Activated T-cell treated with anti-CD3 and anti-CD28 coated beads, Interleukin-2, amount 50 U/mL, for 24 hours (primary cell): Measurements from ENCODE around the gene ENOSF1.

Source experiments
- DNase-seq: peaks from one replicate; pipeline ENCODE4 v3.0.0-alpha.2; 2020
- H3K27ac Mint-ChIP-seq: 2 replicates; pipeline ENCODE4 v1.8.0; 2020; ENCODE audit warnings: mild to moderate bottlenecking, mixed read lengths
- H3K27me3 Mint-ChIP-seq: 2 replicates; pipeline ENCODE4 v1.8.0; 2020; ENCODE audit warnings: mixed read lengths
- H3K36me3 Mint-ChIP-seq: 2 replicates; pipeline ENCODE4 v1.8.0; 2020; ENCODE audit warnings: low read depth, mixed read lengths
- H3K4me1 Mint-ChIP-seq: 2 replicates; pipeline ENCODE4 v1.8.0; 2020; ENCODE audit warnings: low read depth, mixed read lengths
- H3K4me3 Mint-ChIP-seq: 2 replicates; pipeline ENCODE4 v1.8.0; 2020; ENCODE audit warnings: mild to moderate bottlenecking, moderate library complexity, mixed read lengths
- H3K9me3 Mint-ChIP-seq: 2 replicates; pipeline ENCODE4 v1.8.0; 2020; ENCODE audit warnings: mixed read lengths

ENOSF1 gene

GRCh38 chr18:653512-653911 is 58.9 kb downstream of the ENOSF1 start:
- DNase-seq: no peak
- Mint-ChIP-seq H3K27me3 (peaks cover 43% of the 10 kb centered on the region), H3K36me3 (peaks cover 8% of the 10 kb centered on the region), H3K4me3 (no peak overlapping the region), H3K27ac (no peak overlapping the region), H3K9me3 (no peaks in the 10 kb centered on the region), H3K4me1 (peaks cover 11% of the 10 kb centered on the region)

- Mint-ChIP-seq H3K27me3 (peaks cover 43% of the 10 kb centered on the region), H3K9me3 (no peaks in the 10 kb centered on the region), H3K4me1 (peaks cover 11% of the 10 kb centered on the region), H3K36me3 (peaks cover 2% of the 10 kb centered on the region), H3K27ac (no peak overlapping the region), H3K4me3 (no peak overlapping the region)
- DNase-seq: no peak
Observed at GRCh38 chr18:652131-652530, 60.3 kb downstream of the ENOSF1 start.

GRCh38 chr18:650428-650858 is 62.0 kb downstream of the ENOSF1 start:
- H3K4me3 Mint-ChIP-seq: no peak overlapping the region
- H3K9me3 Mint-ChIP-seq: no peaks in the 10 kb centered on the region
- peaks cover 32% of the 10 kb centered on the region for H3K27me3 Mint-ChIP-seq
- H3K27ac Mint-ChIP-seq: no peak overlapping the region
- no peaks in the 10 kb centered on the region for H3K36me3 Mint-ChIP-seq
- DNase-seq: no peak
- peaks cover 8% of the 10 kb centered on the region for H3K4me1 Mint-ChIP-seq

GRCh38 chr18:649341-649740 is 63.1 kb downstream of the ENOSF1 start:
- Mint-ChIP-seq H3K4me3 (no peak overlapping the region), H3K36me3 (no peaks in the 10 kb centered on the region), H3K27ac (no peak overlapping the region), H3K9me3 (no peaks in the 10 kb centered on the region), H3K27me3 (peaks cover 24% of the 10 kb centered on the region), H3K4me1 (peaks cover 14% of the 10 kb centered on the region)
- no peak for DNase-seq

GRCh38 chr18:647304-647703 is 65.1 kb downstream of the ENOSF1 start:
- H3K27ac Mint-ChIP-seq: no peak overlapping the region
- H3K9me3 Mint-ChIP-seq: no peaks in the 10 kb centered on the region

GRCh38 chr18:644395-645004 is 67.9 kb downstream of the ENOSF1 start:
- Mint-ChIP-seq H3K4me3 (no peak overlapping the region), H3K27me3 (peaks cover 17% of the 10 kb centered on the region), H3K36me3 (no peaks in the 10 kb centered on the region), H3K4me1 (peaks cover 10% of the 10 kb centered on the region), H3K27ac (no peak overlapping the region), H3K9me3 (no peaks in the 10 kb centered on the region)
- no peak for DNase-seq

More at GRCh38 chr18:647304-647703, 65.1 kb downstream of the ENOSF1 start:
- Mint-ChIP-seq H3K4me1 (peaks cover 18% of the 10 kb centered on the region), H3K4me3 (no peak overlapping the region), H3K36me3 (no peaks in the 10 kb centered on the region), H3K27me3 (peaks cover 21% of the 10 kb centered on the region)
- DNase-seq: no peak

GRCh38 chr18:641224-641623 is 71.2 kb downstream of the ENOSF1 start:
- Mint-ChIP-seq H3K4me1 (peaks cover 10% of the 10 kb centered on the region), H3K4me3 (no peak overlapping the region), H3K27ac (no peak overlapping the region), H3K9me3 (no peaks in the 10 kb centered on the region), H3K36me3 (no peaks in the 10 kb centered on the region), H3K27me3 (peaks cover 23% of the 10 kb centered on the region)
- no peak for DNase-seq

GRCh38 chr18:635171-635570 is 77.3 kb downstream of the ENOSF1 start:
- Mint-ChIP-seq H3K9me3 (no peaks in the 10 kb centered on the region), H3K4me3 (no peak overlapping the region), H3K27me3 (peaks cover 19% of the 10 kb centered on the region), H3K27ac (no peak overlapping the region), H3K4me1 (no peaks in the 10 kb centered on the region), H3K36me3 (no peaks in the 10 kb centered on the region)
- DNase-seq: no peak

- Mint-ChIP-seq H3K36me3 (no peaks in the 10 kb centered on the region), H3K9me3 (no peaks in the 10 kb centered on the region), H3K27me3 (peaks cover 13% of the 10 kb centered on the region), H3K27ac (no peak overlapping the region), H3K4me1 (peaks cover under 1% of the 10 kb centered on the region), H3K4me3 (no peak overlapping the region)
- no peak for DNase-seq
Observed at GRCh38 chr18:634551-635045, 77.8 kb downstream of the ENOSF1 start.

- peaks cover 5% of the 10 kb centered on the region for H3K4me1 Mint-ChIP-seq
- no peak overlapping the region for H3K27ac Mint-ChIP-seq
- H3K4me3 Mint-ChIP-seq: no peak overlapping the region
- H3K9me3 Mint-ChIP-seq: no peaks in the 10 kb centered on the region
- peaks cover 10% of the 10 kb centered on the region for H3K27me3 Mint-ChIP-seq
- no peaks in the 10 kb centered on the region for H3K36me3 Mint-ChIP-seq
- DNase-seq: no peak
Observed at GRCh38 chr18:631560-631959, 80.9 kb downstream of the ENOSF1 start.

GRCh38 chr18:629269-630150 is 82.9 kb downstream of the ENOSF1 start:
- no peak for DNase-seq
- no peak overlapping the region for H3K27ac Mint-ChIP-seq
- H3K4me1 Mint-ChIP-seq: peaks cover 5% of the 10 kb centered on the region
- no peaks in the 10 kb centered on the region for H3K9me3 Mint-ChIP-seq
- H3K27me3 Mint-ChIP-seq: peaks cover 14% of the 10 kb centered on the region
- H3K36me3 Mint-ChIP-seq: no peaks in the 10 kb centered on the region
- no peak overlapping the region for H3K4me3 Mint-ChIP-seq

GRCh38 chr18:627231-627630 is 85.2 kb downstream of the ENOSF1 start:
- no peaks in the 10 kb centered on the region for H3K36me3 Mint-ChIP-seq
- DNase-seq: no peak
- no peak overlapping the region for H3K27ac Mint-ChIP-seq
- no peak overlapping the region for H3K4me3 Mint-ChIP-seq
- peaks cover 5% of the 10 kb centered on the region for H3K4me1 Mint-ChIP-seq
- peaks cover 20% of the 10 kb centered on the region for H3K27me3 Mint-ChIP-seq
- no peaks in the 10 kb centered on the region for H3K9me3 Mint-ChIP-seq

- no peaks in the 10 kb centered on the region for H3K9me3 Mint-ChIP-seq
- H3K4me3 Mint-ChIP-seq: no peak overlapping the region
- no peak overlapping the region for H3K27ac Mint-ChIP-seq
- peaks cover 20% of the 10 kb centered on the region for H3K27me3 Mint-ChIP-seq
- peak; percentile 64 for DNase-seq
- H3K4me1 Mint-ChIP-seq: no peaks in the 10 kb centered on the region
- no peaks in the 10 kb centered on the region for H3K36me3 Mint-ChIP-seq
Observed at GRCh38 chr18:623761-624620, 88.4 kb downstream of the ENOSF1 start.

GRCh38 chr18:622289-622688 is 90.1 kb downstream of the ENOSF1 start:
- Mint-ChIP-seq H3K4me1 (no peaks in the 10 kb centered on the region), H3K4me3 (no peak overlapping the region), H3K9me3 (no peaks in the 10 kb centered on the region), H3K36me3 (no peaks in the 10 kb centered on the region), H3K27ac (no peak overlapping the region), H3K27me3 (peaks cover 22% of the 10 kb centered on the region)
- DNase-seq: no peak
